Adipocyte (in vitro differentiated cells): ENCODE data around the gene ARHGEF12.

Experiments
- DNase-seq: peaks from one replicate; pipeline ENCODE4 v3.0.0-alpha.2; 2015; ENCODE audit warnings: low read depth
- H3K27me3 ChIP-seq: replicated peaks from 2 replicates; pipeline ENCODE4 v1.7.0; 2013; ENCODE audit warnings: mild to moderate bottlenecking, low read length, moderate library complexity; ENCODE audit not compliant: control insufficient read depth, insufficient read depth
- H3K36me3 ChIP-seq: 2 replicates; pipeline ENCODE4 v1.7.0; 2013; ENCODE audit warnings: low read length, mild to moderate bottlenecking, moderate library complexity; ENCODE audit not compliant: control insufficient read depth, insufficient read depth, severe bottlenecking
- H3K4me1 ChIP-seq: 2 replicates; pipeline ENCODE4 v1.7.0; 2013; ENCODE audit warnings: mild to moderate bottlenecking, low read length, moderate library complexity; ENCODE audit not compliant: control insufficient read depth, insufficient read depth
- H3K4me3 ChIP-seq: 2 replicates; pipeline ENCODE4 v1.7.0; 2013; ENCODE audit warnings: mild to moderate bottlenecking, low read length, moderate library complexity
- H3K9ac ChIP-seq: 2 replicates; pipeline ENCODE4 v1.7.0; 2013; ENCODE audit warnings: mild to moderate bottlenecking, low read length, moderate library complexity
- H3K9me3 ChIP-seq: 2 replicates; pipeline ENCODE4 v1.7.0; 2013; ENCODE audit warnings: mild to moderate bottlenecking, low read length, moderate library complexity; ENCODE audit not compliant: control insufficient read depth

The ARHGEF12 gene

GRCh38 chr11:120334894-120335462 lies 1.2 kb upstream of the ARHGEF12 start:
- peak; percentile 93 for DNase-seq
- Histone ChIP-seq H3K27me3 (no peaks in the 10 kb centered on the region), H3K4me1 (peaks cover 59% of the 10 kb centered on the region), H3K9me3 (no peaks in the 10 kb centered on the region), H3K36me3 (peaks cover 11% of the 10 kb centered on the region), H3K4me3 (peak overlapping the region; percentile 99), H3K9ac (peak overlapping the region; percentile 98)

DNA sequence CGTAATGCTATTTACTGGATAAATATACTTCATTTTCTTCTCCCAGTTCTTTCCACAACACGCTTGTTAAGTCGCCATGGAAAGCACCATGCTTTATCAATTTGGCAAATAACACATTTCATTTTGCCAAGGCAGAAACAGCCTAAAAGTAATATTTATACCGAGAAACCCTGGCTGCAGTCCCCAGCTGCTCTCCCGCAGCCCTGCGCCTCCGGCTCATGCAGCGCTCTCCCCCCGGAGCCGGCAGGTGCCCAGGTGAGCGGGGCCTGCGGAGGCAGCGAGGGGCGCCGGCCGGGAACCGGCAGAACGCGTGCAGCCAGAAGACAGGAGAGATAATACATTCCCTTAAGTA lies 681 bp upstream of the ARHGEF12 start:
- Histone ChIP-seq H3K36me3 (peaks cover 5% of the 10 kb centered on the region), H3K27me3 (no peaks in the 10 kb centered on the region), H3K9ac (peak overlapping the region; percentile 98), H3K9me3 (no peaks in the 10 kb centered on the region), H3K4me1 (peaks cover 64% of the 10 kb centered on the region), H3K4me3 (peak overlapping the region; percentile 99)
- DNase-seq, result no peak

- Histone ChIP-seq H3K27me3 (no peaks in the 10 kb centered on the region), H3K36me3 (no peaks in the 10 kb centered on the region), H3K4me1 (peaks cover 55% of the 10 kb centered on the region), H3K9ac (peak overlapping the region; percentile 98), H3K4me3 (peak overlapping the region; percentile 99), H3K9me3 (no peaks in the 10 kb centered on the region)
- peak; percentile 55 for DNase-seq
Observed at GRCh38 chr11:120336641-120337354, 585 bp downstream of the ARHGEF12 start.

DNA sequence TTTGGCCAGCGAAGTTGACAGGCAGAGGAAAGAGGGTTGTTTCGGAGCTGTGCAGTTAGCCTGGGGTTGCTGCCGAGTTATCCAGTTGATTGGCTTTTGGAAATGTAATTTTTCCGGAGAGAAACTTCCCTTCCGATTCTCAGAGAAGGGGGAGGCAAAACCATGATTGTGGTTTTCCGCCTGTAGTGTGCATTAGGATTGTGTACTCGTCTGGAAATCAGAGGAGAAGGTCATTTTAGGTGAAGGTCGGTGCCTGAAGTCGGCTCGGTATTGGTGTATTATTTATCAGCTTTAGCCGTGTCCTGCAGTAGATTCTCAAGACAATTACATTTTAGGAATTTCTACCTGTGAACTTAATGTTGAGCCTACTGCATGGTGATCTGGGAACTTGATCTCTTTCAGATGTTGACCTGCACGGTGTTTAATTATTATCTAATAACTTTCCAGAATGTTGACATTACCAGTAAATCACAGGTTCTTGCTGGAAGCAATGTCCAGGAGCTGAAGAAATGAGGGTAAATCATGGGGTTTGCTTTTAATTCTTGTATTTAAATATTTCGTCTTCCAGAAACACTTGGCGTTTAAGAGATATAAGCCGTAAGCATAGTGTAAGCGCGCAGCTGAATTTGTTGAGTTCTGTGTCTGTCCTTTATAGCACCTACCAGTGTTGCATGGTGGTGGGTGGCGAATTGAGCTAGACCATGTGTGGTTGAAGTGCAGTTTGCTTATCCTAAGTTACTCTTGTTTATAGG lies 1.3 kb downstream of the ARHGEF12 start:
- peak; percentile 48 for DNase-seq

DNA sequence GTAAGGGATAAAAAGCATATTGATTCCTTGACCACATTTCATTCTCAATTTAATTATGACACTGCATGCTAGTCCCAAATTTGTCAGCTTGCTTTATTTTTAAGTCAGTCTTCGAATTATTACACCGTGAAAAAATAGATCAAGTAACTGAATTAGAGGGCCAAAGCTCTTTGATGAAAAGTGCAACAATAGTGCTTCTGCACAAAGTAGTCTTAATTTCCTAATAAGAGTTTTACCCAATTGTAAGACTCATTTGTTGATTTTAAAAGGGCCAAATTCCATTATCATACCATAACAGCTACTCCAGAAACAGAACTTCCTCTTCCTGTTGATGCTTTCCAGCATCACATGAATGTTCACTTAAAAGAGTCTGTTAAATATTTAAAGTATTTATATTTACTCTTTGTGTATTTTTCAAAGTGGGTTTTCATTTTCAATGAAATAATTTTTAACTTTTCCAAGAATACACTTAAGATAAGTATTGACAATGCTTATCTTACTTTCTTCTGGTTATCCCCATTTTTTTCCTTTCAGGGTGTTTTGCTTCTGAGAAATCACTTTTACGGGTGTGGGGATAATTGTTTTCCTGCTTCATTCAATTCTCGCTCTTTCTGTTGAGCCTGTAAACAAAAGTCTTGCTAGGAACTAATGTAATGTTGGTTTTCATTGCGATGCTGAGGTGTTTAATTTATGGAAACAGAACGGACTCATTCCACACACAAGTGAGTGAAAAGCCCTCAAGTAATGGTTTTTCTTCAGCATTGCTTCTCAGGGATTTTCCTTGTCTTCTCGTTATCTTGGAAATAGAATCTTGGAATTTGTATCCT lies 2.1 kb downstream of the ARHGEF12 start:
- no peaks in the 10 kb centered on the region for H3K9me3 ChIP-seq
- peak overlapping the region; percentile 98 for H3K9ac ChIP-seq
- H3K36me3 ChIP-seq, result no peaks in the 10 kb centered on the region
- peak overlapping the region; percentile 99 for H3K4me3 ChIP-seq
- no peaks in the 10 kb centered on the region for H3K27me3 ChIP-seq
- peak; percentile 62 for DNase-seq
- peaks cover 47% of the 10 kb centered on the region for H3K4me1 ChIP-seq

More for the DNA sequence above, 1.3 kb downstream of the ARHGEF12 start:
- H3K36me3 ChIP-seq, result no peaks in the 10 kb centered on the region
- H3K9me3 ChIP-seq, result no peaks in the 10 kb centered on the region
- no peaks in the 10 kb centered on the region for H3K27me3 ChIP-seq
- peak overlapping the region; percentile 98 for H3K9ac ChIP-seq
- H3K4me1 ChIP-seq, result peaks cover 53% of the 10 kb centered on the region
- H3K4me3 ChIP-seq, result peak overlapping the region; percentile 99

GRCh38 chr11:120339394-120339890 lies 3.2 kb downstream of the ARHGEF12 start:
- peak overlapping the region; percentile 99 for H3K4me3 ChIP-seq
- H3K36me3 ChIP-seq, result no peaks in the 10 kb centered on the region
- DNase-seq, result peak; percentile 59
- peaks cover 42% of the 10 kb centered on the region for H3K4me1 ChIP-seq
- H3K27me3 ChIP-seq, result no peaks in the 10 kb centered on the region
- H3K9me3 ChIP-seq, result no peaks in the 10 kb centered on the region
- peak overlapping the region; percentile 98 for H3K9ac ChIP-seq

- Histone ChIP-seq H3K9me3 (no peaks in the 10 kb centered on the region), H3K4me3 (peak overlapping the region; percentile 99), H3K4me1 (peaks cover 43% of the 10 kb centered on the region), H3K9ac (peak overlapping the region; percentile 98), H3K27me3 (no peaks in the 10 kb centered on the region), H3K36me3 (no peaks in the 10 kb centered on the region)
- peak; percentile 44 for DNase-seq
Observed at GRCh38 chr11:120340529-120340928, 4.3 kb downstream of the ARHGEF12 start.

- no peak for DNase-seq
- H3K9ac ChIP-seq, result no peak overlapping the region
- no peaks in the 10 kb centered on the region for H3K27me3 ChIP-seq
- no peaks in the 10 kb centered on the region for H3K36me3 ChIP-seq
- H3K4me1 ChIP-seq, result peaks cover 49% of the 10 kb centered on the region
- no peaks in the 10 kb centered on the region for H3K9me3 ChIP-seq
- no peak overlapping the region for H3K4me3 ChIP-seq
Observed at GRCh38 chr11:120342226-120342625, 6.0 kb downstream of the ARHGEF12 start.

GRCh38 chr11:120342678-120343077 lies 6.5 kb downstream of the ARHGEF12 start:
- H3K27me3 ChIP-seq, result no peaks in the 10 kb centered on the region
- H3K4me3 ChIP-seq, result no peak overlapping the region
- peaks cover 52% of the 10 kb centered on the region for H3K4me1 ChIP-seq
- DNase-seq, result no peak
- no peaks in the 10 kb centered on the region for H3K9me3 ChIP-seq
- H3K9ac ChIP-seq, result no peak overlapping the region
- H3K36me3 ChIP-seq, result no peaks in the 10 kb centered on the region

DNA sequence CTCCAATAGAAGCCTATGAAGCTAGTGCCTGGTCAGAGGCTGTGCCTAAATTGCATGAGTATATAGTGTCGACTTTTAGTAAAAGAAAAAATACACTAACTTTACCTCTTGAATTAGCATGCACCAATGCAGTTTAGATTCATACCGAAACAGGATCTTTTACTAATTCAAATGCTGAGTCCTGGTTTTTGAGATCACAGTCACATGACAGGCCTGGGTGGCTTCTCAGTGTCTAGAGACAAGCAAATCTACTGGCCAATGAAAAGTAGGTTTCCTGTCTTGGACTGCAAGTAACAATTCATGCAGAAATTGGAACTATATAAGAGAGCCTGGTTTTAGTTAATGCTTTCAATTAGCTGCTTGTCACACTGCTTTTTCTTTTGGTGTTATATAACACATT lies 7.2 kb downstream of the ARHGEF12 start:
- Histone ChIP-seq H3K27me3 (no peaks in the 10 kb centered on the region), H3K9me3 (no peaks in the 10 kb centered on the region), H3K36me3 (no peaks in the 10 kb centered on the region), H3K9ac (no peak overlapping the region), H3K4me1 (peaks cover 57% of the 10 kb centered on the region), H3K4me3 (no peak overlapping the region)
- no peak for DNase-seq
